SK-N-SH treated with all-trans-retinoic acid at 6 μM for 48 hours (cell line): ENCODE measurements around the gene TMEM51.
A peak's percentile ranks its signal among the peaks of the same experiment; 100 is the strongest.

ENCODE experiments used
- ATAC-seq: fragments of 200-7000 bp; cut with Tn5 transposase; 3 replicates; pipeline ENCODE4 v1.9.1; 2020; ENCODE audit warnings: mild to moderate bottlenecking, moderate library complexity
- CSDC2 ChIP-seq: fragments of 250-450 bp; sonication (Bioruptor Pico); IDR thresholded peaks from 2 replicates; pipeline ENCODE4 v1.5.0; 2020; ENCODE audit warnings: mild to moderate bottlenecking, moderate library complexity
- GLIS3 ChIP-seq: fragments of 250-450 bp; sonication (Bioruptor Pico); IDR thresholded peaks from 2 replicates; pipeline ENCODE4 v1.5.0; 2020; ENCODE audit warnings: mild to moderate bottlenecking, moderate library complexity
- ISL1 ChIP-seq: fragments of 250-450 bp; sonication (Bioruptor Pico); IDR thresholded peaks from 2 replicates; pipeline ENCODE4 v2.1.2; 2022; ENCODE audit warnings: mild to moderate bottlenecking, moderate library complexity
- OSR1 ChIP-seq: fragments of 250-450 bp; sonication (Bioruptor Pico); IDR thresholded peaks from 2 replicates; pipeline ENCODE4 v1.8.0; 2022; ENCODE audit warnings: moderate library complexity, mild to moderate bottlenecking, inconsistent platforms
- RARB ChIP-seq: fragments of 250-450 bp; sonication (Bioruptor Pico); IDR thresholded peaks from 2 replicates; pipeline ENCODE4 v1.8.0; 2021; ENCODE audit warnings: mild to moderate bottlenecking, moderate library complexity
- SNAI2 ChIP-seq: fragments of 250-450 bp; sonication (Bioruptor Pico); IDR thresholded peaks from 2 replicates; pipeline ENCODE4 v1.5.0; 2020; ENCODE audit warnings: mild to moderate bottlenecking, moderate library complexity
- ZC3H10 ChIP-seq: fragments of 250-450 bp; sonication (Bioruptor Pico); IDR thresholded peaks from 2 replicates; pipeline ENCODE4 v1.5.1; 2021; ENCODE audit warnings: mild to moderate bottlenecking, moderate library complexity
- ZFP3 ChIP-seq: fragments of 250-450 bp; sonication (Bioruptor Pico); IDR thresholded peaks from 2 replicates; pipeline ENCODE4 v1.5.0; 2020; ENCODE audit warnings: mild to moderate bottlenecking, moderate library complexity
- ZFP30 ChIP-seq: fragments of 450-650 bp; formaldehyde crosslinking; IDR thresholded peaks from 2 replicates; pipeline ENCODE4 v1.5.0; 2022; ENCODE audit warnings: mild to moderate bottlenecking, moderate library complexity
- ZNF70 ChIP-seq: fragments of 450-650 bp; formaldehyde crosslinking; IDR thresholded peaks from 2 replicates; pipeline ENCODE4 v1.5.0; 2020; ENCODE audit warnings: mild to moderate bottlenecking, moderate library complexity
- ZNF8 ChIP-seq: fragments of 450-650 bp; formaldehyde crosslinking; IDR thresholded peaks from 2 replicates; pipeline ENCODE4 v1.5.0; 2020; ENCODE audit warnings: mild to moderate bottlenecking, moderate library complexity
- TF ChIP-seq, protein P1 (sequence below): fragments of 250-450 bp; sonication (Bioruptor Pico); IDR thresholded peaks from 2 replicates; pipeline ENCODE4 v1.8.0; 2020; ENCODE audit warnings: mild to moderate bottlenecking, moderate library complexity, borderline replicate concordance
- TF ChIP-seq, protein P2 (sequence below): fragments of 250-450 bp; sonication (Bioruptor Pico); IDR thresholded peaks from 2 replicates; pipeline ENCODE4 v1.5.1; 2020; ENCODE audit warnings: low read depth, mild to moderate bottlenecking, moderate library complexity
- TF ChIP-seq, protein P3 (sequence below): fragments of 250-450 bp; sonication (Bioruptor Pico); IDR thresholded peaks from 2 replicates; pipeline ENCODE4 v1.5.0; 2020; ENCODE audit warnings: mild to moderate bottlenecking, moderate library complexity
- TF ChIP-seq, protein P4 (sequence below): fragments of 250-450 bp; sonication (Bioruptor Pico); IDR thresholded peaks from 2 replicates; pipeline ENCODE4 v1.8.0; 2021; ENCODE audit warnings: low read depth, mild to moderate bottlenecking, moderate library complexity, borderline replicate concordance

The TMEM51 gene

DNA sequence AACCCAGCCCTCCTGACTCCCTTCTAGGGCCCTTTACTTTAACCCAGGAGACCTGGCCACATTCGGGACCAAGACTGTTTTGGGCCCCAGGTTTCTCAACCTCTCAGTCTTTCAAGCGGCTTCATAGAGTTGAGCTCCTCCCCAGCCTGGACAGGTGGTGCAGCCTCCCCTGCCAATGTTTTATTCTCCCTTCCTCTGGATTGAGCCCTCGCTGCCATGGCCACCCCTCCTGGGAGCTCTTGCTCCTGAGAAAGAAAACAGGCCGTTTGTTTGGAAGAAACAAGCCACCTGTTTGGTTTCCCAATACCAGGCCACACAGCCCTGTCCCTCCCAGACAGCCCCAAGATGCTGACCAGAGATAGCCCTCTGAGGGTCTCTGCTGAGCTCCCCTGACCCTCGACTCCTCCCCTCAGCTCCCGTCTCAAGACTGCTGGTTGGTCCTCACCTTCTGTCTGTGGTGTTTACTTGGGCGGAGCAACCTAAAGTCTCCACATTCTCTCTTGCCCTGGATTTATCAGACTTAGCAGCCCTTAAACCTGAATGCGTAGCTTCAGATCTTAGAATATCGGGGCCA, 3.3 kb downstream of the TMEM51 start:
- TF ChIP-seq GLIS3 (no peak), ISL1 (CRISPR knock-in tag) (no peak), ZFP30 (CRISPR knock-in tag) (no peak), ZFP3 (no peak)
- ATAC-seq, result no peak

DNA sequence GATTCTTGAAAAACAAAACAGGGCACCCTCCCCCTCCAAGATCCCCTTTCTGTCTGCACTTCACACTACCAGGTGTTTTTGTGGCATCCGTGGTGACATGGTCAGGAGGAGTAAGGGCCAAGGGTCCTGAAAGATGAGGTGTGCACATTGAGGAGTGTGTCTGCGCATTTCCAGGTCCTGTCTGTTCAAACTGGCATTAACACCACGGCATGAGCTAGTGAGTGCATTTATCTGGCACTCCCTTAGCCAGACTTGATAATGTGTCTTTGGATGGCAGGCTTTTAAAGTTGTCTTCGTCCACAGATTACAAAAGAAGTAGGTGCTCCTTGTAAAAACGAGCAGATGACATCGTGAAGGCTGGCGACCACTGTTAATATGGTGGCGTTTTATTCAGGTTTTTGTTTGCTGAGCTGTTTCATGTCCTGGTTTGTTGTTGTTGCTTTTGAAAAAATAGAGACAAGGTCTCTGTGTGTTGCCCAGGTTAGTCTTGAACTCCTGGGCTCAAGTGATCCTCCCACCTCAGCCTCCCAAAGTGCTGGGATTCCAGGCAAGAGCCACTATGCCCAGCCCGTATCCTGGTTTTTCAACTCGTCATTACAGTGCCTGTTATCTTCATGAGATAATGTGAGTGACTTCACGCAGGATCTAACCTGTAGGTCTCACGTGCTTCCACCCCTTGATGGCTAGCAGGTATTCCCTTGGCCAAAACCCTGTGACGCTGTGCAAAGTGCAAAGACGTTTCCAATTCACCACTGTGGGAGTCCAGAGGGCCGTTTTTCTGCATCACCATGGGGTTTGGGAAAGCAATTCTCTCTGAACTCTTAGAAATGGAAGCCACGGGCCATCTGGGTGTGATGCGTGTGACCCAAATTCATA, 4.2 kb downstream of the TMEM51 start:
- TF ChIP-seq, protein P1, sequence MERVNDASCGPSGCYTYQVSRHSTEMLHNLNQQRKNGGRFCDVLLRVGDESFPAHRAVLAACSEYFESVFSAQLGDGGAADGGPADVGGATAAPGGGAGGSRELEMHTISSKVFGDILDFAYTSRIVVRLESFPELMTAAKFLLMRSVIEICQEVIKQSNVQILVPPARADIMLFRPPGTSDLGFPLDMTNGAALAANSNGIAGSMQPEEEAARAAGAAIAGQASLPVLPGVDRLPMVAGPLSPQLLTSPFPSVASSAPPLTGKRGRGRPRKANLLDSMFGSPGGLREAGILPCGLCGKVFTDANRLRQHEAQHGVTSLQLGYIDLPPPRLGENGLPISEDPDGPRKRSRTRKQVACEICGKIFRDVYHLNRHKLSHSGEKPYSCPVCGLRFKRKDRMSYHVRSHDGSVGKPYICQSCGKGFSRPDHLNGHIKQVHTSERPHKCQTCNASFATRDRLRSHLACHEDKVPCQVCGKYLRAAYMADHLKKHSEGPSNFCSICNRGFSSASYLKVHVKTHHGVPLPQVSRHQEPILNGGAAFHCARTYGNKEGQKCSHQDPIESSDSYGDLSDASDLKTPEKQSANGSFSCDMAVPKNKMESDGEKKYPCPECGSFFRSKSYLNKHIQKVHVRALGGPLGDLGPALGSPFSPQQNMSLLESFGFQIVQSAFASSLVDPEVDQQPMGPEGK (CRISPR knock-in tag), result no peak
- TF ChIP-seq, protein P2, sequence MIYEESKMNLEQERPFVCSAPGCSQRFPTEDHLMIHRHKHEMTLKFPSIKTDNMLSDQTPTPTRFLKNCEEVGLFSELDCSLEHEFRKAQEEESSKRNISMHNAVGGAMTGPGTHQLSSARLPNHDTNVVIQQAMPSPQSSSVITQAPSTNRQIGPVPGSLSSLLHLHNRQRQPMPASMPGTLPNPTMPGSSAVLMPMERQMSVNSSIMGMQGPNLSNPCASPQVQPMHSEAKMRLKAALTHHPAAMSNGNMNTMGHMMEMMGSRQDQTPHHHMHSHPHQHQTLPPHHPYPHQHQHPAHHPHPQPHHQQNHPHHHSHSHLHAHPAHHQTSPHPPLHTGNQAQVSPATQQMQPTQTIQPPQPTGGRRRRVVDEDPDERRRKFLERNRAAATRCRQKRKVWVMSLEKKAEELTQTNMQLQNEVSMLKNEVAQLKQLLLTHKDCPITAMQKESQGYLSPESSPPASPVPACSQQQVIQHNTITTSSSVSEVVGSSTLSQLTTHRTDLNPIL (CRISPR knock-in tag), result no peak
- TF ChIP-seq SNAI2 (no peak), GLIS3 (no peak), ZC3H10 (CRISPR knock-in tag) (no peak), ZNF70 (no peak), RARB (no peak), ZNF8 (CRISPR knock-in tag) (no peak), ISL1 (CRISPR knock-in tag) (no peak), OSR1 (CRISPR knock-in tag) (no peak)
- TF ChIP-seq, protein P3, sequence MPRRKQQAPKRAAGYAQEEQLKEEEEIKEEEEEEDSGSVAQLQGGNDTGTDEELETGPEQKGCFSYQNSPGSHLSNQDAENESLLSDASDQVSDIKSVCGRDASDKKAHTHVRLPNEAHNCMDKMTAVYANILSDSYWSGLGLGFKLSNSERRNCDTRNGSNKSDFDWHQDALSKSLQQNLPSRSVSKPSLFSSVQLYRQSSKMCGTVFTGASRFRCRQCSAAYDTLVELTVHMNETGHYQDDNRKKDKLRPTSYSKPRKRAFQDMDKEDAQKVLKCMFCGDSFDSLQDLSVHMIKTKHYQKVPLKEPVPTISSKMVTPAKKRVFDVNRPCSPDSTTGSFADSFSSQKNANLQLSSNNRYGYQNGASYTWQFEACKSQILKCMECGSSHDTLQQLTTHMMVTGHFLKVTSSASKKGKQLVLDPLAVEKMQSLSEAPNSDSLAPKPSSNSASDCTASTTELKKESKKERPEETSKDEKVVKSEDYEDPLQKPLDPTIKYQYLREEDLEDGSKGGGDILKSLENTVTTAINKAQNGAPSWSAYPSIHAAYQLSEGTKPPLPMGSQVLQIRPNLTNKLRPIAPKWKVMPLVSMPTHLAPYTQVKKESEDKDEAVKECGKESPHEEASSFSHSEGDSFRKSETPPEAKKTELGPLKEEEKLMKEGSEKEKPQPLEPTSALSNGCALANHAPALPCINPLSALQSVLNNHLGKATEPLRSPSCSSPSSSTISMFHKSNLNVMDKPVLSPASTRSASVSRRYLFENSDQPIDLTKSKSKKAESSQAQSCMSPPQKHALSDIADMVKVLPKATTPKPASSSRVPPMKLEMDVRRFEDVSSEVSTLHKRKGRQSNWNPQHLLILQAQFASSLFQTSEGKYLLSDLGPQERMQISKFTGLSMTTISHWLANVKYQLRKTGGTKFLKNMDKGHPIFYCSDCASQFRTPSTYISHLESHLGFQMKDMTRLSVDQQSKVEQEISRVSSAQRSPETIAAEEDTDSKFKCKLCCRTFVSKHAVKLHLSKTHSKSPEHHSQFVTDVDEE (CRISPR knock-in tag), result no peak
- TF ChIP-seq, protein P4, sequence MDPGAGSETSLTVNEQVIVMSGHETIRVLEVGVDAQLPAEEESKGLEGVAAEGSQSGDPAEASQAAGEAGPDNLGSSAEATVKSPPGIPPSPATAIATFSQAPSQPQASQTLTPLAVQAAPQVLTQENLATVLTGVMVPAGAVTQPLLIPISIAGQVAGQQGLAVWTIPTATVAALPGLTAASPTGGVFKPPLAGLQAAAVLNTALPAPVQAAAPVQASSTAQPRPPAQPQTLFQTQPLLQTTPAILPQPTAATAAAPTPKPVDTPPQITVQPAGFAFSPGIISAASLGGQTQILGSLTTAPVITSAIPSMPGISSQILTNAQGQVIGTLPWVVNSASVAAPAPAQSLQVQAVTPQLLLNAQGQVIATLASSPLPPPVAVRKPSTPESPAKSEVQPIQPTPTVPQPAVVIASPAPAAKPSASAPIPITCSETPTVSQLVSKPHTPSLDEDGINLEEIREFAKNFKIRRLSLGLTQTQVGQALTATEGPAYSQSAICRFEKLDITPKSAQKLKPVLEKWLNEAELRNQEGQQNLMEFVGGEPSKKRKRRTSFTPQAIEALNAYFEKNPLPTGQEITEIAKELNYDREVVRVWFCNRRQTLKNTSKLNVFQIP (CRISPR knock-in tag), result no peak
- TF ChIP-seq, all 23 proteins: peak for 0
- ATAC-seq, result no peak

DNA sequence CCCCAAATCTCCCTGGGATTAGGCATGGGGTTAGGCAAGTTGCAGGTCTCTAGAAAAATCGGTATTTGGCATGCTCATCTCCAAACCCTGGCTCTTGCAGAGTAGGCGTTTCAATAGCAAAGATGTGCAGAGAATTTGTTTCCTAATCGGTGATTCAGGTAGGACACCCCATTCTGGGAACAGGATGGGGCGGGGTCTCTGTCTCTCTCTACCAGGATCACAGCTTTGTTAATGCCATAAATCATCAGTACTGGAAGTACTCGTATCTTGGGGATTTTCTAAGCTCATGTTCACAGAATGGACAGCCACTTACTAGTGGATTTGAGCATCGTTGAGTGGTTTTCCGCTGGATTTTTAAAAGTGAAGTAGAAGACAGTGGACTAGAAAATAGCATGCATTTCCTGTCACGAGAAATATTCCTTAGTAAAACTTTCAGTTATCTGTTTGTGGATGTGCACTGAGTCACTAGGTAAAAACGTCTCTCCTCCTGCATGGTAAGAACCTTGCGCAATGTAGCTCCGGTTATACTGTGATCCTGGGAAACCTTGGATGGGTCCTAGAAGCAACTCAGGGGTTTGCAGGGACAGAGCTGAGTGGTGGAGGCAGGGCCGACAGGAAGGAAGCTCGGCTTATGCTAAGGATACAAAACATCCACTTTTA, 5.1 kb downstream of the TMEM51 start:
- 0 out of 3 replicates have a peak, but pooled peaks have one; percentile 10 for ATAC-seq
- TF ChIP-seq GLIS3, result no peak
- TF ChIP-seq, protein P3 (CRISPR knock-in tag), result no peak
- TF ChIP-seq ZC3H10 (CRISPR knock-in tag), result no peak
- TF ChIP-seq, protein P4 (CRISPR knock-in tag), result no peak
- TF ChIP-seq CSDC2 (CRISPR knock-in tag), result no peak
- TF ChIP-seq, all 23 proteins: peak for 0
